ENCODE measurements around the gene HOXC11.

HOXC11 gene

DNA sequence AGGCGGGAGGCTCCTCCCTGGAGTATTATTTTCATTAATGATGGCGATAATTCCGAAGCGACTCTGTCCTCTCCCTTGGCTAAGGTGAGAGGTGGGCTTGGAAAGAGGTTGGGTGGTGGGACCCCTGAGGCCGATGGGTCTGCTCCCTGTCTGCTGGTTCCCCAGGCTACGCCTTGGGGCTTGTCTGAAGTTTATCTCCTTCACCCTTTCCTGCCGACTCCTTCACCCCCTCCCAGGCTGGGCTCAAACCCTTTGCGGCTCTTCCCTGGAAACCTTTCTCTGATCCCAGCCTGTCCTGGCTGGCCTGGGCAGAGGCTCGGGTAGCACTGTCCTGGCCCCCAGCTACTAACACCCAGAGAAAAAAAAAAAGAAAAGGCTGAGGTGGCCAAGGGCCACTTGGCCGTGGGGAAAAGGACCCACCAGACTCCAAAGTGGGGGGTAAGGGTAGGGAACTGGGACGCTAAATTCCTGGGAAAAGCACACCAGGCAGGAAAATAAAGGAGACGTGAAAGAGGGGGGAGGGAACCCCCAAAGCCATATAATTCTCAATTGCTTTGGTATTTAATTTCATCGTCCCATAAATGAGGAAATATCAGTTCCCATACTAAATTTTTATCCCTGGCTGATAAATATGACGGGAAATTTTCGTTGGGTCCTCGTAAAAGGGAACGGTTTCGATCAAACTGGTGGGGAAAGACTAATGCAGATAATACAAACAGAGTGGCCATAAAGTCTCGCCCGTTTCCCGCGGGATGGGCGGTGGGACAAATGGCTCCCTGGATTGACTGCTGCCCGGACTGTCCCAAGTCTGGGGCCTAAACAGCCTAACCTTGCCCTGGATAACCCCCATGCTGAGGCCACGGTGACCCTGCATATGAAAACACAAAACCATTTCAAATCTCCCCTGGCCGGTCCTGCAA lies 10.0 kb downstream of the HOXC11 start:
- no peak for DNase-seq (ENCODE audit: insufficient read length, low spot score)
- no peak for FAIRE-seq
- TF ChIP-seq POU2F2 (IDR thresholded peaks at IDR 0.05; ENCODE audit: low read depth, low read length) (no peak), POLR2AphosphoS5 (IDR thresholded peaks at IDR 0.05; ENCODE audit: low read depth, low read length) (no peak), POLR2A (IDR thresholded peaks at IDR 0.05; ENCODE audit: low read depth, low read length) (no peak), TAF1 (IDR thresholded peaks at IDR 0.05; ENCODE audit: low read depth, low read length) (no peak), PAX5 (IDR thresholded peaks at IDR 0.05; ENCODE audit: insufficient read depth, low read length, severe bottlenecking) (no peak), SPI1 (IDR thresholded peaks at IDR 0.05; ENCODE audit: low read depth, low read length) (no peak)

DNA sequence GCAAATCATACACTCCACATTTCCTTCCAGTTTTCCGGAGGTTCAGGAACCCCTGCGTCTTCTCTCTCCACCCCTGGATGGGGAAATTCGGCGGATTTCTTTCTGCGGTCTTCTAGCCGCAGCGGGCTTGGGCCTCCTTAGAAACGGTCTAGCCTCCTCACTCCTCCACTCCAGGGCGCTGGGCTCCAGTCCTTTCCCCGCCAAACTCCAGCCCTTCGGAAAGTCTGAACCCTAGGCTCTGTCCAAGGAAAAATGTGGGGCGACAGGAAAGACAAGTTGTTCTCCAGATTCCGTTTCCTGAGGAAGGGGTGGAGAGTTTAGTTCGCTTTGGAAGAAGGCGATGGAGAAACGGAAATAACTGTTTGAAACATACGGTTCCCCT lies 10.6 kb downstream of the HOXC11 start:
- DNase-seq (ENCODE audit: insufficient read length, low spot score), result no peak
- TF ChIP-seq TAF1 (IDR thresholded peaks at IDR 0.05; ENCODE audit: low read depth, low read length), result no peak
- no peak for TF ChIP-seq POLR2A (IDR thresholded peaks at IDR 0.05; ENCODE audit: low read depth, low read length)
- TF ChIP-seq PAX5 (IDR thresholded peaks at IDR 0.05; ENCODE audit: insufficient read depth, low read length, severe bottlenecking), result no peak
- TF ChIP-seq POU2F2 (IDR thresholded peaks at IDR 0.05; ENCODE audit: low read depth, low read length), result no peak
- no peak for TF ChIP-seq POLR2AphosphoS5 (IDR thresholded peaks at IDR 0.05; ENCODE audit: low read depth, low read length)
- TF ChIP-seq SPI1 (IDR thresholded peaks at IDR 0.05; ENCODE audit: low read depth, low read length), result no peak
- no peak for FAIRE-seq

DNA sequence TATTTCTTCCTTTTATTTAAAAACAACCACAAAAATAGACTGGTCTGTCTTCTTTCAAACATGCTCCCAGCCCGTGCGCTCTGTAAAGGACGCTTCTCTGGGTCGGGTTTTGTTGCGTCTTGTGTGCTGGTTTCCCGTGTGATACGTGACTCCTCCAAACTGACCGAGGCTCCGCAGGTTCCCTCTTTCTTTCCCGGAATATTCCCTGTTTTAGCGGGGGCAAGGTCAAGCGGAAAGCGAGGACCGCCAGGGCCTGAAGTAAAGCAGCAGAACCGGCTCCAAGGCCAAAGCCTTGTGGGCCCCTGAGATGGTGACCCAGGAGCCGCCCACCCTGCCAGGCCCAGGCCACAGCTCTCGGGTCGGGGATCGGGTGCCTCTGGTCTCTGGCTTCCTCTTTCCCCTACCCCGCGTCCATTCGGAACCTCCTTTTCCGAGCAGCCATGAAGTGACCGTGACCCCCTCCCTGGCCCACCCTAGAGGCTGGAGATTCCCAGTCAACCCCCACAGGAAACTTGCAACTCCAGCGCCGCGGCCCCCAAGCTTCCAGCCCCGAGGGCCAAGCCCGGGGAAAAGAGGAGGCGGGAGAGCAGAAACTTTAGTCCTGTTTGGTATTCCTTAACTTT lies 11.1 kb downstream of the HOXC11 start:
- FAIRE-seq (no peak), DNase-seq (ENCODE audit: insufficient read length, low spot score) (no peak)
- TF ChIP-seq TAF1 (IDR thresholded peaks at IDR 0.05; ENCODE audit: low read depth, low read length), result no peak
- TF ChIP-seq PAX5 (IDR thresholded peaks at IDR 0.05; ENCODE audit: insufficient read depth, low read length, severe bottlenecking), result no peak
- no peak for TF ChIP-seq POLR2AphosphoS5 (IDR thresholded peaks at IDR 0.05; ENCODE audit: low read depth, low read length)
- TF ChIP-seq SPI1 (IDR thresholded peaks at IDR 0.05; ENCODE audit: low read depth, low read length), result no peak
- TF ChIP-seq POLR2A (IDR thresholded peaks at IDR 0.05; ENCODE audit: low read depth, low read length), result no peak
- TF ChIP-seq POU2F2 (IDR thresholded peaks at IDR 0.05; ENCODE audit: low read depth, low read length), result no peak

DNA sequence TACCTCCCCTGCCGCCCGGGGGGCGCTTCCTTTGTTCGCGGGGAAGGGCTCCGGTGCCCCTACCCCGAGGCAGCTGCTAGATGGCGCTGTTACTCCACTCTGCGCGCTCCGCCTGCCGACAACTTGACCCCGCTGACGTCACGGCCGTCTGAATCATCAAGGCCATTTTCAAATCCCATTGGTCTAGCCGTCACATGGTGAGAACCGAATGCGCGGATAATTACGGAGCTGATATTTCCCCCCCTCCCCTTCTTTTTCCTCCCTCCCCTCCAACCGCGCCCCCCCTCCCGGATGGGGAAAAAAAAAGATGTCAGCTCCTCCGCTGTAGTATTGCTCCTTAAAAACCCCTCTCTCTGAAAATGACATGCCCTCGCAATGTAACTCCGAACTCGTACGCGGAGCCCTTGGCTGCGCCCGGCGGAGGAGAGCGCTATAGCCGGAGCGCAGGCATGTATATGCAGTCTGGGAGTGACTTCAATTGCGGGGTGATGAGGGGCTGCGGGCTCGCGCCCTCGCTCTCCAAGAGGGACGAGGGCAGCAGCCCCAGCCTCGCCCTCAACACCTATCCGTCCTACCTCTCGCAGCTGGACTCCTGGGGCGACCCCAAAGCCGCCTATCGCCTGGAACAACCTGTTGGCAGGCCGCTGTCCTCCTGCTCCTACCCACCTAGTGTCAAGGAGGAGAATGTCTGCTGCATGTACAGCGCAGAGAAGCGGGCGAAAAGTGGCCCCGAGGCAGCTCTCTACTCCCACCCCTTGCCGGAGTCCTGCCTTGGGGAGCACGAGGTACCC lies 12.2 kb downstream of the HOXC11 start, which contains the start of gene HOXC10:
Gene HOXC10, plus strand, starts transcription at position 246 of the 791 bp plus-strand sequence. Its CDS starts 114 bp downstream, at position 360.
- peak; percentile 77 for DNase-seq (ENCODE audit: insufficient read length, low spot score)
- no peak for TF ChIP-seq POLR2A (IDR thresholded peaks at IDR 0.05; ENCODE audit: low read depth, low read length)
- TF ChIP-seq PAX5 (IDR thresholded peaks at IDR 0.05; ENCODE audit: insufficient read depth, low read length, severe bottlenecking), result no peak
- no peak for TF ChIP-seq SPI1 (IDR thresholded peaks at IDR 0.05; ENCODE audit: low read depth, low read length)
- TF ChIP-seq POLR2AphosphoS5 (IDR thresholded peaks at IDR 0.05; ENCODE audit: low read depth, low read length), result no peak
- TF ChIP-seq TAF1 (IDR thresholded peaks at IDR 0.05; ENCODE audit: low read depth, low read length), result no peak
- TF ChIP-seq POU2F2 (IDR thresholded peaks at IDR 0.05; ENCODE audit: low read depth, low read length), result no peak
- FAIRE-seq, result peak; percentile 66

DNA sequence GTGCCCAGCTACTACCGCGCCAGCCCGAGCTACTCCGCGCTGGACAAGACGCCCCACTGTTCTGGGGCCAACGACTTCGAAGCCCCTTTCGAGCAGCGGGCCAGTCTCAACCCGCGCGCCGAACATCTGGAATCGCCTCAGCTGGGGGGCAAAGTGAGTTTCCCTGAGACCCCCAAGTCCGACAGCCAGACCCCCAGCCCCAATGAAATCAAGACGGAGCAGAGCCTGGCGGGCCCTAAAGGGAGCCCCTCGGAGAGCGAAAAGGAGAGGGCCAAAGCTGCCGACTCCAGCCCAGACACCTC lies 12.7 kb downstream of the HOXC11 start:
- no peak for FAIRE-seq
- no peak for DNase-seq (ENCODE audit: insufficient read length, low spot score)
- TF ChIP-seq TAF1 (IDR thresholded peaks at IDR 0.05; ENCODE audit: low read depth, low read length) (no peak), POU2F2 (IDR thresholded peaks at IDR 0.05; ENCODE audit: low read depth, low read length) (no peak), SPI1 (IDR thresholded peaks at IDR 0.05; ENCODE audit: low read depth, low read length) (no peak), PAX5 (IDR thresholded peaks at IDR 0.05; ENCODE audit: insufficient read depth, low read length, severe bottlenecking) (no peak), POLR2AphosphoS5 (IDR thresholded peaks at IDR 0.05; ENCODE audit: low read depth, low read length) (no peak), POLR2A (IDR thresholded peaks at IDR 0.05; ENCODE audit: low read depth, low read length) (no peak)

DNA sequence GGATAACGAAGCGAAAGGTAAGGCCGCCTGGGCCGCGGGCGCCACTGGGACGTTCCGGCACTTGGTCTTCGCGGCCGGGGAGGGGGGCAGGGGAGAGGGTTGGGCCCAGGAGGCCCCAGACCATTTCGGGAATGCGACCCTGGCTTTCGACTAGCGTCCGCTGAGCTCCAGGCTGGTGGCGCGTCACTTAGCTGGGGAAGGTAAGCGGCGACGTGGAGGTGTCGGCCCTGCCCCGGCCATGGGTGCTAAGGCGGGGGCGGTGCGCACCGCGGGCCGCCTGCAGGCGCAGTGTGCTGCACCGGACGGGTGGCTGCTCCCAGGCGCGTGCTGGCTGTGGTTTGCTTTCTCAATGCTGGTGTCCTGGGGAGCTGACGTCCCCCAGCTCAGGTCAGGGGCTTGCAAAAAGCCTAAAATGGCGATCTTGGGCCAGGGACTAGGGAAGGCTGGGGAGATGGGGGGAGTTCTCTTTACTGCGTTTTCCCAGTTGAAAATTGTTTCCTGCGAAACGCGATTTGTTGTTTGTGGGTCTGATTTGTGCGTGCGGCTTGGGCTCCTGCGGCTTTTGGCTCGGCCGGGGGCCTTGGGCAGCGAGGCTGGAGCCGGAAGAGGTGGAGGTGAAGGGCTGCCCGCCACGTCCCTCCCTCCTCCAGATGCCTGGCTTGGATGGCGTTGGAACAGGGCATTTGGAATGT lies 13.2 kb downstream of the HOXC11 start:
- no peak for DNase-seq (ENCODE audit: insufficient read length, low spot score)
- TF ChIP-seq POU2F2 (IDR thresholded peaks at IDR 0.05; ENCODE audit: low read depth, low read length) (no peak), TAF1 (IDR thresholded peaks at IDR 0.05; ENCODE audit: low read depth, low read length) (no peak), SPI1 (IDR thresholded peaks at IDR 0.05; ENCODE audit: low read depth, low read length) (no peak), POLR2A (IDR thresholded peaks at IDR 0.05; ENCODE audit: low read depth, low read length) (no peak), POLR2AphosphoS5 (IDR thresholded peaks at IDR 0.05; ENCODE audit: low read depth, low read length) (no peak), PAX5 (IDR thresholded peaks at IDR 0.05; ENCODE audit: insufficient read depth, low read length, severe bottlenecking) (no peak)
- peak; percentile 31 for FAIRE-seq

DNA sequence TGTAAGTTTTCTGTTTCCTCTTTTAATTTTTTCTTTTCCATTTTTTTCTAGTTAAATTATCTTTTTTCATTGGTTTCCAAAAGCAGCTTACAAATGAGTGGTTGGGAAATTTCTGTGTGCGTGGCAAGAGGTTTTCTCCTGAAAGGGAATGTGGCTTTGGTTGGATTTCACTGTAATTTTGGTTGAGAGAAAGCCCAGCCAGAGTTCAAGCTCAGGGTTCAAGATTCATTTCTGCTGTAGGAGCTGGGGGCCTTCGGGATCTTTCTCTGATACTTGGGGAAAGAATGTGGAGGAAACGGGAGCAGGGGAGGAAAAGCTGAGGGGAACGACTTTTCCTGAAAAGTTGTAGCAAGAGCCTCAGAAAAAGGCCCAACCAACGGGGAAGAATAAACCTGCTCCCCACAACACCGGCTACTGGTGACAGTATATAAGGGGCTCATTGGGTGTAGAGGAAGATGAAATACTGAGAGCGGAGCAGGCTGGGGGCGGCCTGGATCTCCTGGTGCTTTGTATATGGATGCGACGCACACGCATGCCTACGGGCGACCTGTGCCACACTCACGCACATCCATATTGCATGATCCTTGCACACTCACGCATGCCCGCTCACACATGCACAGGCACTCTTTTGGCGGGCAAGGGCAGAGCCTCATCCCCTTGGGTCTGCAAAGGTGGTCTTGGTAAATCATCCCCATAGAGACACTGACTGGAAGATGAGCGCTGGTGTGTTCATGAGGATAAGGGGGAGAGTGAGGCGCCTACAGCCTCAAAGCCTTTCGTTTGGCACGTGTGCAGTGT lies 14.0 kb downstream of the HOXC11 start:
- no peak for TF ChIP-seq SPI1 (IDR thresholded peaks at IDR 0.05; ENCODE audit: low read depth, low read length)
- TF ChIP-seq PAX5 (IDR thresholded peaks at IDR 0.05; ENCODE audit: insufficient read depth, low read length, severe bottlenecking), result no peak
- TF ChIP-seq POLR2A (IDR thresholded peaks at IDR 0.05; ENCODE audit: low read depth, low read length), result no peak
- TF ChIP-seq POU2F2 (IDR thresholded peaks at IDR 0.05; ENCODE audit: low read depth, low read length), result no peak
- DNase-seq (ENCODE audit: insufficient read length, low spot score) (no peak), FAIRE-seq (no peak)

DNA sequence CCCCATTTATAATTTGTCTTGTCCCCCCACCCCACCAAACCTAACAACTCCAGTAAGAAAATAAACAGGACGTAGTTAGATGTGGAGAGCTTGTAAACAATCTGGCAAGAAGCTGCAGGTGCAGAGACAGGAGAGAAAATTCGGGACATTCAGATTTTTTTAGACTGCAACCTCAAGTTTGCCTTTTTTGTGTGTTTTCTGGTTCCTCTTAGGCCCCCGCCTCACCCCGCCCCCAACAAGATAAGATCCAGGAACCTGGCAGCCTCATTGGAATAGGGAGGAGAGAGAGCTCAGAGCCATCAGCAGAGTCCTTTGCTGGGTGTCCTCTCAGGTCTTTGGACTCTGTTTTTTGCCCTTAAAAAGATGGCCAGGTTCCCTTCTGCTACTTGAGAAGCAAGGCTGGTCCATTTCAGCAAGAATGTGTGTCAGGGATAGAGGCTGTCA lies 14.9 kb downstream of the HOXC11 start:
- DNase-seq (ENCODE audit: insufficient read length, low spot score) (no peak), FAIRE-seq (no peak)
- no peak for TF ChIP-seq TAF1 (IDR thresholded peaks at IDR 0.05; ENCODE audit: low read depth, low read length)
- no peak for TF ChIP-seq POLR2A (IDR thresholded peaks at IDR 0.05; ENCODE audit: low read depth, low read length)
- no peak for TF ChIP-seq SPI1 (IDR thresholded peaks at IDR 0.05; ENCODE audit: low read depth, low read length)
- TF ChIP-seq POLR2AphosphoS5 (IDR thresholded peaks at IDR 0.05; ENCODE audit: low read depth, low read length), result no peak
- TF ChIP-seq POU2F2 (IDR thresholded peaks at IDR 0.05; ENCODE audit: low read depth, low read length), result no peak
